Stimulated activated CD8-positive, alpha-beta memory T cell treated with anti-CD3 and anti-CD28 coated beads, Interleukin-2, amount 100 ng/mL, for 48 hours (primary cell): ENCODE results near the gene HUS1B.
"Not testable (repeated sequence)": the region's sequence is repeated elsewhere in the genome, so short reads cannot be mapped to it uniquely, and the experiment has no call there.

Experiments
- DNase-seq, 2 donors: peaks; one replicate each; pipeline ENCODE4 v3.0.0-alpha.2; 2020; ENCODE audit warnings: low read depth in 2 of 2

The HUS1B gene

DNA sequence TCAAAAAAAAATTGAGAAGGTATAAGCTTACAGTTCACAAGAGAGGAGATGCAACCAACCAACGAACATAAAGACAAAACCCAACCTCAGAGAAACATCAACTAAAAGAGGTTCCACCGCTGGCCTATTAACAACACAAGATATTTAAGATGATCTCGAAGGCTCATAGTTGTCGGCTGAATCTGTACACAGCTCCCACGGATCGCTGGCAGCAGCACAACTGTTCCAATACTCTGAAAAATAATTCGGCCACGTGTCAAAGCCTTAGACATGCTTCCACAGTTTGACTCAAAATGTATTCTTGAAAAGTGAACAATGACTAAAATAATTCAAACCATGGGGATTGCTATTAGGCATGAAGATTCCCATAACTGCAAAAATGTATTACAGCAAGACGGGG, 22.4 kb upstream of the HUS1B start:
- DNase-seq: no peak

DNA sequence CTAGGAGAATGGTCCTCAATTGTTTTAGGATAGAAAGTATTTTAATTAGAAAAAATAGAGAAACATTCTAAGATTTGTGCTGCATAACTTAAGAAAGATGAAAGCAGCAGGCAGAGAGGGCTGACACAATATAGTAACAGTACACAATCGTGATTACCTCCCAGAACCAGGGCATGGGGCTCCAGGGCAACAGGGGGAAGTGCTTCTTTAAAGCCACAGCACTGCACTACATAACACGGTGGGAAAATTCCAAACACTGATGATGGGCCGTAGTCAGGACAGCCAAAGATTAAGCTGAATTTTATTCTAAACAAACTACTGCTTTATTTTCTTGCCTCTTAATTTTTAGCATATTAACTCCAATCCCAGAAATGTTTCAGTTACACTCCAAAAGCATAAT, 21.6 kb upstream of the HUS1B start:
- no peak for DNase-seq

DNA sequence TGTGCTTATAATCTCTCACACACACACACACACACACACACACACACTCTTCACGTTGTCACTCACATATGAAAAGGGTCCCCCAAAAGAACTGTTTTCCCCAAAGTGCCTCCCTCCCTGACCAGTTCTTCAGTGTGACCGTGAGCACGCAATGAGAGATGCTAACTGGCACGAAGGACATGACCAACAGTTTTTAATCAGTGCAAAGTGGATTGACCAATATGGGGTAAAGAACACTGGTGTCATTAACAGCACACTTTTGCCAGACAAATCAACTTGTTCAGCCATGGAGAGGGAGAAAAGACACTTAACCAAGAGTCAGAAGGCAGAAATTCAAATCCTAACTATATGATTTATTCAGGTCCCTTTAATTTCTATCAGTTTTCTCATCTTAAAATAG, 21.0 kb upstream of the HUS1B start:
- DNase-seq: no peak

DNA sequence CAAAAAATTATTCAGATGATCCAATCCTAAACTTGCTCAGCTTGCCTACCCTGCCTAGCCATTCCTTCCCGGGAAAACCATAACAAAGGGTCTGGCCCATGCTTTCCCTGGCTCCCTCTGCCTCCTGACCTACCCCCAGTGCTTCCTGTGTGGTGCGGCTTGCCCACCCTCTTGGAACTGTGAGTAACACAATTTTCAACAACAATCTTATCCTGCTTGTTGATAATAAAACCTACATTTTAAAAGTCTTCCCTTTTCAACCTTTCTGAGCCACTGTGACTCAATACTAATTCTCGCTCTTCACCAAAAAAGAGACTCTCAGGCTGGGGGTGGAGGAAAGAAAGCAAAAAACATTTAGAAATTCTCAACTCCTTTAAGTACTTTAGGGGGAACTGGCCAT, 18.1 kb upstream of the HUS1B start:
- no peak for DNase-seq

DNA sequence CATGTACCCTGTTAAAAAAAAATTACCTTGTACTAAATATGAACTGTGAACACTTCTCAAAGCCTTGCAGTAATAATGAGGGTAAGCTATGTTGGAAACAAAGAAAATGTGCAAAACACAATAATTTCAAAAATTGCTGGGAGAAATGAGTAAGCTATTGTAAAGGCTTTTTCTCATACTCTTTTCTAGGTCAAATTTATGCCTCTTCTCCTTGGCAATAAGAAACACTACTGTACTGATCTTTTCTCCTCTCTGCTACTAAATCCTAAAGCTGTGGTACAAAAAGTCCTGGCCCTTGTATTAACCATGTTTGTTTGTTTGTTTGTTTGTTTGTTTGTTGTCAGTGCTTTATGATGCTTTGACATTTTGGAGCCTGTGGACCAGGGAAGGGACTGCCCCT, 17.5 kb upstream of the HUS1B start:
- no peak for DNase-seq

DNA sequence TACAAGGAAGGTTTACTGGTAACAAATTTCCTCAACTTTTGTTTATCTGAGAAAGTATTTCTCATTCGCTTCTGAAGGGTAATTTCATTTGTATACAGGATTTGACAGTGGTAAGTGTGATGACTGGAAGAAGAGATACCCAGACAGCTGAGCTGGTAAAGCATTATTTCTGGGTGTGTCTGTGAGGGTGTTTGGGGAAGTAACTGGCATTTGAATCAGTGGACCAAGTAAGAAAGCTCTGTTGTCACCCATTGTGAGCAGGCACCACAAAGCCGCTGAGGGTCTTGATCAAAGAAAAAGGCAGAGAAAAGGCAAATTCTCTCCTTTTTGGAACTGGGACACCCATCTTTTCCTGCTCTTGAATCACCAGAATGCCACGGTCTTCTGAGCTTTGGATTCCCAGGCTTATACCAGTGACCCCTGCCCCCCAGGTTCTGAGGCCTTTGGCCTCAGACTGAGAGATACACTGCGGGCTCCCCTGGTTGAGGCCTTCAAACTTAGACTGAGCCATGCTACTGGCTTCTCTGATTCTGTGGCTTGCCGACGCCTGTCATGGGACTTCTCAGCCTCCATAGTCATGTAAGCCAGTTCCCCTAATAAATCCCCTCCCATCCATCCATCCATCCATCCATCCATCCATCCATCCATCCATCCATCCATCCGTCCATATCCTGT, 10.5 kb upstream of the HUS1B start:
- no peak for DNase-seq

DNA sequence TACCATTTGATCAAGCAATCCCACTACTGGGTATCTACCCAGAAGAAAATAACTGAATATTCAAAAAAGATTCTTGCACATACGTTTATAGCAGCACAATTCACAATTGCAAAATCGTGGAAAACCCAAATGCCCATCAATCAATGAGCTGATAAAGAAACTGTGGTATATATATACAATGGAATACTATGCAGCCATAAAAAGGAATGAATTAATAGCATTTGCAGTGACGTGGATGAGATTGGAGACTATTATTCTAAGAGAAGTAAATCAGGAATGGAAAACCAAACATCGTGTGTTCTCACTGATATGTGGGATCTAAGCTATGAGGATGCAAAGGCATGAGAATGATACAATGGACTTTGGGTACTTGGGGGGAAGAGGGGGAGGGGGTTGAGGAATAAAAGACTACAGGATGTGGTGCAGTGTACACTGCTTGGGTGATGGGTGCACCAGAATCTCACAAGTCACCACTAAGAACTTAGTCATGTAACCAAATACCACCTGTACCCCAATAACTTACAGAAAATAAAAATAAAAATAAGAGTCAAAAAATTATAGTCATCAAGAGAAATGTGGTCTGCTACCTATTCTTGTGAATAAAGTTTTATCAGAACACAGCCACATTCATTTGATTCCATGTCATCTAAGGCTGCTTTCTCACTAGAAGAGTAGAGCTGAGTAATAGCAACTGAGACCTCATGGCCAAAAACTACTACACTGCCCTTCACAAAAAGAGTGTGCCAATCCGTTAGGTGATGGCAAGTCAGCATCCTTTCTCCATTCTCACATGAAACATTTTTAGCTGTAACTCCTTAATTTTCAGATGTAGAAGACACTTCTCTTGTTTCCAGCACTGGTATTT, 8.7 kb upstream of the HUS1B start:
- no peak for DNase-seq

DNA sequence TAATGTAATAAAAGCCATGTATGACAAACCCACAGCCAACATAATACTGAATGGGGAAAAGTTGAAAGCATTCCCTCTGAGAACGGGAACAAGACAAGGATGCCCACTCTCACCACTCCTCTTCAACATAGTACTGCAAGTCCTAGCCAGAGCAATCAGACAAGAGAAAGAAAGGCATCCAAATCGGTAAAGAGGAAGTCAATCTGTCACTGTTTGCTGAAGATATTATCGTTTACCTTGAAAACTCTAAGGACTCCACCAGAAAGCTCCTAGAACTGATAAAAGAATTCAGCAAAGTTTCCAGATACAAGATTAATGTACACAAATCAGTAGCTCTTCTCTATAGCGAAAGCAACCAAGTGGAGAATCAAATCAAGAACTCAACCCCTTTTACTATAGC, 6.9 kb upstream of the HUS1B start:
- DNase-seq: not testable (repeated sequence)

DNA sequence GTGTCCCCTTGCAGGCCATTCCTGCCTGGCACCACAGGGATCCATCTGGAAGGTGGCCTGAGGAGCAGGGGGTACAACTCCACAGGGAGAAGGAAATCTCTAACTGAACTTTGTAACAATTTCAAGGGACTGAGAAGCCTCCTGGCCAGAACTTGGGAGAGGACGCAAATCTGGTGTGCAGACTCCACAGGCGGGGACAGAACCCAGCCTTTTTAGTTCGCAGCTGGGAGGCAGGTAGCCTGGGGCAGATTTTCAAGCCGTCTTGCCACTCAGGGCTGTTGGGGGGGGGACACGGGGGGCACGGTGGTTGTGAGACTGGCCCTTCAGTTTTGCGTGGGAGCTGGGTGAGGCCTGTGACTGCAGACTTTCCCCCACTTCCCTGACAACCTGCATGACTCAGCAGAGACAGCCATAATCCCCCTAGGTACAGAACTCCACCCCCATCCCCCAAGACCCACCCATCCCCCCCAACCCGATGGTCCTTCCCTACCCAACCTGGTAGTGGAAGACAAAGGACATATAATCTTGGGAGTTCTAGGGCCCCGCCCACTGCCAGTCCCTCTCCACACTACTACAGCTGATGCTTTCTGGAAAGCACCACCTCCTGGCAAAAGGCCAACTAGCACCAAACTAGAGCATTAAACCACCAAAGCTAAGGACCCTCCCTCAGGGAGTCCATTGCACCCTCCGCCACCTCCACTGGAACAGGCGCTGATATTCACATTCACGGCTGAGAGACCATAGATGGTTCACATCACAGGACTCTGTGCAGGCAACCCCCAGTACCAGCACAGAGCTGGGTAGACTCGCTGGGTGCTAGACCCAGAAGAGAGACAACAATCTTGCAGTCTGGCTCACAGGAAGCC, 3.0 kb upstream of the HUS1B start:
- DNase-seq: no peak

DNA sequence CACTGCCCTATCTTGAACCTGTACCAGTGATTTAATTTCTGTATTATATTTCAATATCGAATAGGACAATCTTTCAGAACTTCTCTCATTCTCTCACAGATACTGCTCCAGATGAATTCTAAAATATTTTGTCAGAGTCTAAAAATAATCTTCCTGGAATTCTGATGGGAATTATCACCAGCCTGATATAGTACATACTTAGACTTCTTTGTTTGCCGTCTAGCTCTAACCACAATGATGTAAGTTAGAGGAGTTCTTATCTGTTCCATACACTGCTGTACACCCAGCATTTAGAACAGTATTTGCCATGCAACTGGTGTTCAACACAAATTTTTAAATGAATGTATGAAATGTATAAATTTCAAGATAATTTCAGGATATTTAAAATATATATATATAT, 1.3 kb upstream of the HUS1B start:
- no peak for DNase-seq

DNA sequence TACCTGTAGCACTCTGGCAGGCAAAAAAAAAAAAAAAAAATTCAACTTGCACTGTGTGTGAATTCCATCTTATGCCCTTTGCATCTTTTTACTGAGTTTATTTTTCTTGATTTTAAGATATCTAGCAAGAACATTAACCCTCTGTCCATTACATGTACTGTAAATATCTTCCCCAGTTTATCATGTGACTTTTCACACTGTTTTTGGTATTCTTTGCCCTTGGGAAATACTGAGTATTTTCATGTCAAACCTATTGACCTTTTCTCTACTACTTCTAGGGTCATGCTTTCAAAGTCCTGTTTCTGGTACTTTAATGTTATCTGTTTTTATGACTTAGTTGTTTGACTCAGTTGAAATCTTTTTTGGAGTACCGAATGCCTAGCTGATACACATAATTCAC, 843 bp upstream of the HUS1B start:
- no peak for DNase-seq

DNA sequence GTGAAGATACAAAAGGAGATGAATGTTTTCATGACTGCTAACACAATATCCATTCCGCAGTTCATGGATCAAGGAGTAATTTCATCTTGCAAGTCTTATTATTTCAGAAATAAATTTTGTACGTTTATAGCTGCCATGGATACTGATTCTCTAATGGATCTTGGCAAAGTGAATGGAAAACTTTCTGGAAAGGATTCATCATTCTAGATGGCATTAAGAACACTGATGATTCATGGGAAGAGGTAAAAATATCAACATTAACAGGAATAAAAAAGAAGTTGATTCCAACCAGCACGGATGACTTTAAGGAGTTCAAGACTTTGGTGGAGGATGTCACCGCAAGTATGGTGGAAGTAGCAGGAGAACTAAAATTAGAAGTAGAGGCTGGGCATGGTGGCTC, 2.8 kb downstream of the HUS1B start:
- no peak for DNase-seq

DNA sequence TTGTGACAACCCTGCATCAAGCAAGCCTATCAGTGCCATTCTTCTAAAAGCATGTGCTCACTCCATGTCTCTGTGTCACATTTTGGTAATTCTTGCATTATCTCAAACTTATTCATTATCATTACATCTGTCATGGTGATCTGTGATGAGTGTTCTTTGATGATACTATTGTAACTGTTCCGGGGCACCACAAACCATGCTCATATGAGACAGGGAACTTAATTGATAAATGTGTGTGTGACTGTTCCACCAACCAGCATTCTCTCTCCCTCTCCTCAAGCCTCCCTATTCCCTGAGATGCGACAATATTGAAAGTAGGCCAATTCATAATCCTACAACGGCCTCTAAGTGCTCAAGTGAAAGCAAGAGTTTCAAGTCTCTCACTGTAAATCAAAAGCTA, 4.0 kb downstream of the HUS1B start:
- no peak for DNase-seq

DNA sequence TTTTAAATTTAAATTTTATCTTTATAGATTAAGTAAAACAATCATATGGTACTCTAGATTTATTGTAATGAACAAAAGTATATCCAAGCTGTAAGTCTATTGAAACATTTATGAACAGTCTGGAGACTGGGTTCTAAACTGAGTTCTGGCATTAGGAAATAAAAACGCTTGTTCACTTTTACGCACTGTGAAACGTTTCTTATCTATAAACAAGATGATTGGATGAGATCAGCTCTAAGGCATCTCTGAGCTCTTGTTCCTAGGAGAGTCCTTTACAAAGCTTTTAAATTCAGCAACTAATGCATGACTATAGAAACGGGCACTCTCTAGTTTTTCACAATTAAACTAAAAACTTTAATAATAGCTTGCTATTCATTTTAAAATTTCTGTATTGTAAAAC, 6.8 kb downstream of the HUS1B start:
- no peak for DNase-seq

DNA sequence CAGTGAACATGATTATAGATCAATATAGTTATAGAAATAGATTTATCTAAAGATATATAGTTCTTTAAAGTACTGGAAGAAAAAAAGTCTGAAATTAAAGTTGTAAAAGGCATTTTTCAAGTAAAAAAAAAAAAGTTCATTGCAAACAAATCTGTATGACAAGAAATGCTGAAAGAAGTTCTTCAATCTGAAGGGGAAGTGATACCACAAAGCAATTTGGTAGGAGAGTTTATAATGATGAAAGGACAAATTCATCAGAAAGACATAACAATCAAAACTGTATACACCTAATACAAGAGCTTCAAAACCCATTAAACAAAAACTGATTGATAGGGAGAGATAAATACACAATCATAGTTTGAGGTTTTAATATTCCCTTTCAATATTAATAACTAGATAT, 14.1 kb downstream of the HUS1B start:
- DNase-seq: no peak

DNA sequence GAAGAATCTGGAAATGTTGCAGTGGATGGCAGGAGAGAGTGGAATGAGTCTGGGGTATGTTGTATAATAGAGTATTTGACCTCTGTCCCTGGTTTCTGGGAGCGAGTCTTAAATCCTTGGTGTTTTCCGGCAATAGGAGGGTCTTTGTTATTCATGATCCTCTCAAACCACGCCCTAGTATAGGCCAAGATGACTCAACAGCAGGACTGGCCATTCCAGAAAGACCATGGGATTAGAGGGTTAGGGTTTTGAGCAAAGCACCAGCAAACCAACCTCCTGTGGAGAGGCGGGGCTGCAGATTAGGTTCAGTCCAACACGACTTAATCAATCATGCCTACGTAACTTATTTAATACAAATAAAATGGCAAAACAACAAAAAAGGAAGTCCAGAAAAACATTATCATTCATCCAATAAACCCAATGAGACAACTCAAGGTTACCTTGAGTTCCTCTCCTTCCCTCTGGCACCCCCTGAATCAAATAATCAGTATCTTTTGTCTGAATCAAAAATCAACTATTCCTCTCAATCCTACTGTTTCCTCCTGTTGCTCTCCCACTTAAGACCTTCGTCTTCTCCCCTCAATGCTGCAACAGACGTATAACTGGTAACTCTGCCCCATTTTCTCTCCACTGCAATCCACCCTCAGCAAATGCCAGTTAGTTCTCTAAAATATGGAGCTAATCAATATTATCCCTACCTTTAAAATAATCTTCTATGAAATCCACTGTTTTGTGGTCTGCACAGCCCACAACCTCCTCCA, 15.5 kb downstream of the HUS1B start:
- no peak for DNase-seq

DNA sequence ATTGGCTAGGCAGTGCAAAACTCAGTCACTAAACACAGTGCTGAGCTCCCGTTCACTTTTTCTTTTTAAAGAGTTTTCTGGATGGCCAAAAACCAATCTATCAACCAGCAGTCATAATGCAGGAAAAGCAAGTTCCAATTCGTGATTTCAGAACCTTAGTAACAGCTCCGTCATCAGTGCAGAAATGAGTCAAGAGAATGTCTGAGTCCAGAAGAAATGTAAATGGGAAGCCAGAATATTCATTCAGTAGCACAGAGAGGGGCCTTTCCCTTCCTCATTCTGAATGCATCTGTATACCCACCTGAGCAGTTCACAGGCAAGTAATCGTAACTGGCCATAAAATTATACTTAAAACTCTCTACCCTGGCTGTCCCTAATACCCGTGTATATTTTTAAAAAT, 20.4 kb downstream of the HUS1B start:
- DNase-seq: no peak

DNA sequence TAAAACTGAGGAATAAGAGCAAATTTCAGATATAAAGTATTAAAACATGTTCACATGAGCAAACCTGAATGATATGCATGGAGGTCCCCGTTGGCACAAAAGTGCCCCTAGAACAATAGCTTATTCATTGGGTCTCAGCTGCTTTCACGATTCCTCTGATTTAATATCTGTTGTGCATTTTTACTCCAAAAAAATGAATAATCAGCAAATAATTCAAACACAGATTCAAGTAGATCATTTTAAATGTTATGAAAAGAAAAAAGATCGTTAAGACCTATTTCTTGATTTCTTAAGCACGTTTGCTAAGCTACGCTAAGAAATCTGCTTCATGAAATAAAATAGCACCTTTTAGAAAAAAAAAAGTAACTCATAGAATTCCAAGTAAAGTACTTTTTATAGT, 21.7 kb downstream of the HUS1B start:
- no peak for DNase-seq

DNA sequence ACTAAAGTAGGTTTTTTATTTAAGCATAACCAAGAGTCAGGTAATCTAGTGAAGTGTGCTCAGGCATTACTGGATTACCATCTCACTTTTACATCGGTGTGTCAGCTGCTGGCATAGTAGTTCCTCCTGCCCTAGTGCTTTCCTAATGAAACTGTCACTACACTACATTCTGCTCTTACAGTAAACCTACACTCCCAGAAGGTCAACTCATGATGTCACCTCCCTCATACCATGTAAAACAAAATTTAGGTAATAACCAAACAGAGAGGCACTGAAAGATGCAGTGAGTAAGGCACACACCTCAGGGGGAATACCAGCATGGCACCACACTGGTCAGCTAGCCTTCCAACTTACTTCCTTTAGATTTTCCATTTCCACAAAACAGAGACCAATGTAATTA, 23.3 kb downstream of the HUS1B start:
- no peak for DNase-seq

DNA sequence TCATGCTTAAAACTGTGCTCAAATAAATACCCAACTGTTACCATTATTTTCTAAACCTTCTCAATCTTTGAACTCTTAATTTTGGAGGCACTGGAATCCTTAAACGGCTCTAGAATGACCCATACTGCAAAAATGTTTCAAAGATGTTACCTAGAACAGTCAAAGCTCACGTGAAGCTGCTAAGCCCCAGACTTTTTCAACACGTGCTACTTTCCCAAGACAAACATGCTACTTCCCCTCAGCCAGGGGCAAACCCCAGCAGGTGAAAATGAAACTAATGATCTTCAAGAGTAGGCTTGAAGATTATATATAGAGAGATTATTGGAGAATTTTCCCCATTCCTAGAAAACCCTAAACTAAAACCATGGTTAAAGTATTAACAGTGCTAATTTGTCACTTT, 28.1 kb downstream of the HUS1B start:
- DNase-seq: no peak

DNA sequence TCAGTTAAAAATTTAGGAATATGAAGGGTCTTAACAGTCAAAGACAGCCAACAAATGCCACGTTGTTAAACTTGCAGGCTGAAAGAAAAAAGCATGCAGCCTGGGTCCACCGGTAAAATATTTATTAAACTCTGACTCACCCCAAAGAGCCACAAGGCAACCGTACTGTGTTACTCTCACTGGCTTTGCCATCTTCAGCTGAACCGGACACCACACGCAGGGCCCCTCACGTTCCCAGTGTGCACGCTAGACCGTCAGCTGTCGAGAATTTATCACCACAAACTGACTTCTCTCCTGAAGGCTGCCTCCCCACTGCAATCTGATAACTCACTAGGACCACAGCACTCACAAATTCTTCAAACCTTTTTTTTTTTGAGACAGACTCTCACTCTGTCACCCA, 30.7 kb downstream of the HUS1B start:
- no peak for DNase-seq

DNA sequence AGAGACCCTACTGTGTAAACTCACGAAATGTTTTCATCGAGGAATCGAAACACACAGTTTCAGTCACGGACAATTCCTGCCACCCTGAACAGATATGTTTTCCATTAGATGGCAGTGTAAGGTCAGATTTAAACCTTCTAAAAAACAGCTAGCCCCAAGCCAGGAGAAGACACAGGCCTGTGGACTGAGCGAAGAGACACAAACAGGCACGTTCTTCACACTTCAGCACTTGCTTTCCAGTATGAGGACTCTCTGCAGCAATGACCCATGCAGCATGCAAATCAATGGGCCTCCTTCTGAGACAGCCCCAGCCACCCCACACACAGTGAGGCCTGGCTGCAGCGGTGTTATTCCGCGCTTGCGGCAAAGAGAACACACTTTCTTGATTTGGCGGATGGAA, 31.9 kb downstream of the HUS1B start:
- DNase-seq: no peak
